GM18873 (cell line): Measurements from ENCODE around the gene KDM8.
"Not testable (repeated sequence)": the region's sequence is repeated elsewhere in the genome, so short reads cannot be mapped to it uniquely, and the experiment has no call there.

ENCODE experiments used
- ATAC-seq: cut with Tn5 transposase; IDR thresholded peaks from one replicate; pipeline ENCODE4 v1.9.1; 2021; ENCODE audit warnings: mild to moderate bottlenecking, moderate library complexity, moderate number of reproducible peaks; ENCODE audit not compliant: unreplicated experiment, low FRiP score

Gene KDM8

DNA sequence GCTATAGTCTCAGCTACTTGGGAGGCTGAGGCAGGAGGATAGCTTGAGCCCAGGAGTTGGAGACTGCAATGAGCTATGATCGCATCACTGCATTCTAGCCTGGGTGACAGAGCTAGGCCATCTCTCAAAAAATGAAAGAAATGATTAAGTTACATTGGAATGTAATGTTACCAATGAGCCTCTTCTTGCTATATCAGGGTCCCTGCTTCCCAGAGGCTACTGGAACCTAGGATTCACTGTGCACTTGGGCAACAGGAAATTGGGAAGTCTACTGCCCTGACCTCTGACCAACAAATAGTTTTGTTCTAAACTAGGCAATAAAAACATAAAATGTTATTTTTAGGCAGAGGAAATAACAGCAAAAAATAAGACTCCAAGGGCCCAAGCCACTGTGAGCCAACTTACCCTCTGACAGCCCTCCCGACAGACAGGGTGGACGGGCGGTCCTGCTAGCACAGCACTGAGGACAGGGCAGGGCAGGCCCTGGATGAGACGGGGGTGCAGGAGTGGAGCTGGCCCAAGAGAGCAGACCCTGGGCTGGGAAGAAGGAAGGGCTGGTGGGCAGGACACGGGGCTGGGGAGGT lies 37.7 kb downstream of the KDM8 start:
- ATAC-seq = no peak

DNA sequence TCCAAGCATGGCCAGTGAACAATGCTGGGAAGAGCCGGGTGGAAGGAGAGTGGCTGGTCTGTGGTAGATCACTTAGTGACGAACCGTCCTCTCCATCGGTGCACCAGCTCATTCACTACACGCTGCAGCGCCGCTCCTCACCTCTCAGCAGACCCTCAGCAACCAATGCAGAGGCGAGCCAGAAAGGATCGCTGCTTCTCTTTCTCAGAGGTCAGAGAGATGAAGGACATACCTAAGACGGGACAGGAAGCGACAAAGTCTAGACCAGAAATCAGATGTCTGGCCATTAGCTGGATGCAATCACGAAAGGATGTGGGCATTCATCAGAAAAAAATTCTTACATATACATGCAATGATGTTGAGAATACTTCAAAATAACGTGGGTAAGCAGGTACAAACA lies 38.3 kb downstream of the KDM8 start:
- no peak for ATAC-seq

DNA sequence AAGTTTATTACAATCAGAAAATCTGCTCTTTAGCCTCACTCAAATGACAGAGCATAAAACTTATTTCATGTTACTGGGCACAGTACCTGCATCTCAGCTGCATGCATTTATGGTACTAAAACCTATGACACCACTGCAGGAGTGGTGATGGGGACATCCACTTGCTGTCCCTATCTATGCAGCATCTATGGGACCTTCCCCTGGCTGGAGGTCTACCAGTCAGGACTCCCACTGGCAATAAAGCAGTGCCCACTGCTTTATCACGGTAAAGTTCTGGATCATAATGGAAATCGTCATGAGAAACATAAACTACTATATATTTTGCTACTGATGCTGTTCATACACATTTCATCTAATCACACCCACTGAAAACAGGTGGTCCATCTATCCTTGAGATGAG lies 39.1 kb downstream of the KDM8 start:
- no peak for ATAC-seq

DNA sequence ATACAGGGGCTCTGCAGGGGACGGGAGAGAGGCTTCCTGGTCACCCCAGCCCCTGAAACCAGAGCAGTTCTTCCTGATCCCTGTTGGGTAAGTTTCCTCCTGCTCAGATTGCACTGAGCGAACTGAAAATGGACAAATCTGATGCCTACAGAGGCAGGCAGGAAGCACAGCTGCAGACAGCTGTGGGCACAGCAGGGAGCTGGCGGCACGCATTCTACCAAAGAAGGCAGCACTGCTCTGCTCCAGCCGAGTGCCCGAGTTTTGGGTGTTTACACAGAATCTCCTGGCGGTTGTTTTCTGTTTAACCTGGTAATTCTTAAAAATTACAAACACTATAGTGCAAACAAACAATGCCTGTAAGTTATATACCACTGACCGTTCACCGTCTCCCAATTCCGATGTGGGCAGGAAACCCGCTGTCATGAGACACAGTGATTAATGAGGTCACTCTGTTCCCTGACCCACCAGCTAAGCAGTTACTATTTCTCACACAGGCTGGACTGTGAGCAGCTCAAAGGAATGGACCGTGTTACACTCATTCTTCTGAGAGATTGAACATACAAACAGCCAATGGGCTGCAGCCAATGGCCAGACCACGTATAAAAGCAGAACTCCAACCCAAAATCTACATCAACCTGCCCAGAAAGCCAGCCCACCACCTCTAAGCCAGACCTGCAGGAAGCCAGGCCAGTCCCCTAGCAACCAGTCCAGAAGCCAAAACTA lies 39.7 kb downstream of the KDM8 start:
- ATAC-seq = no peak

DNA sequence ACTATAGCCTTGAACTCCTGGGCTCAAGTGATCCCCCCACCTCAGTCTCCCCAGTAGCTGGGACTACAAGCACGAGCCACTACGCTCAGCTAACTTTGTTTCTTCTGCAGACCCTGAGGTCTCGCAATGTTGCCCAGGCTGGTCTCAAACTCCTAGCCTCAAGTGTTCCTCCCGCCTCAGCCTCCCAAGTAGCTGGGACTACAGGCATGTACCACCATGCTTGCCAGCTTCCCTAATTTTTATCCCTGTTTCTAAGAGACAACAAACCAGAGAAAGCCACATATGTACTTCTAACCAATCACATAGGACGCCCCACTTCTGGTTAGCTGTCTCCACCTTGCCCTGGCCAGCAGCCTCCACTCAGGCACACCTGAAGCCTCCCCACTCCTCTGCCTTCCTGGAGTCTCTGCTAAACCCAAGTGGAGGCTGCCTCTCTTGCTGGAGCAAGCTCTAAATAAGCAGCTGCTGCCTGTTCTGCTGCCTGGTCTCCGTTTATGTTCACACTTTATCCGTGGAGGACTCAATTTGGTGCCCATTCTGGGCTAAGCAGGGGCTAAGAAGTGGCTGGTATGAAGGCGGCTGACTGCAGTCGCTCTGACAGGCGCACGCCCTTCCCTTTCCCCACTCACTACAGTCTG lies 40.5 kb downstream of the KDM8 start:
- no peak for ATAC-seq

DNA sequence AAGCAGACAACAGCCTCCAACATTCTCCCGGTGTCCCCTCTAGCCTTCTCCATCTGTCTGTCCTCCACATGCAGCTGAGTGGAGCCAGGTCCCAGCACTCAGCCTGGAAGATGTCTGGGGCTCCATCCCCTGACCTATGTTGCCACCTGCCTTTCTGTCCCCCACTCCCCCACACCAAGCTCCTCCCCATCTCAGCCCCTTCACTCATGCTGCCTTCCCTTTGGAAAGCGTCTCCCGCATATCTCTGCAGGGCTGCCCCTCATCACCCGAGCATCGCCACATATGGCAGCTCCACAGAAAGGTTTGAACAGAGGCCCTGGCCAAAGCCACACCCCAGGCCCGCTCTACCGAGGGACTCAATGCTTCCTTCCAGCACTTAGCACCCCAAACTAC lies 41.0 kb downstream of the KDM8 start:
- ATAC-seq = no peak

DNA sequence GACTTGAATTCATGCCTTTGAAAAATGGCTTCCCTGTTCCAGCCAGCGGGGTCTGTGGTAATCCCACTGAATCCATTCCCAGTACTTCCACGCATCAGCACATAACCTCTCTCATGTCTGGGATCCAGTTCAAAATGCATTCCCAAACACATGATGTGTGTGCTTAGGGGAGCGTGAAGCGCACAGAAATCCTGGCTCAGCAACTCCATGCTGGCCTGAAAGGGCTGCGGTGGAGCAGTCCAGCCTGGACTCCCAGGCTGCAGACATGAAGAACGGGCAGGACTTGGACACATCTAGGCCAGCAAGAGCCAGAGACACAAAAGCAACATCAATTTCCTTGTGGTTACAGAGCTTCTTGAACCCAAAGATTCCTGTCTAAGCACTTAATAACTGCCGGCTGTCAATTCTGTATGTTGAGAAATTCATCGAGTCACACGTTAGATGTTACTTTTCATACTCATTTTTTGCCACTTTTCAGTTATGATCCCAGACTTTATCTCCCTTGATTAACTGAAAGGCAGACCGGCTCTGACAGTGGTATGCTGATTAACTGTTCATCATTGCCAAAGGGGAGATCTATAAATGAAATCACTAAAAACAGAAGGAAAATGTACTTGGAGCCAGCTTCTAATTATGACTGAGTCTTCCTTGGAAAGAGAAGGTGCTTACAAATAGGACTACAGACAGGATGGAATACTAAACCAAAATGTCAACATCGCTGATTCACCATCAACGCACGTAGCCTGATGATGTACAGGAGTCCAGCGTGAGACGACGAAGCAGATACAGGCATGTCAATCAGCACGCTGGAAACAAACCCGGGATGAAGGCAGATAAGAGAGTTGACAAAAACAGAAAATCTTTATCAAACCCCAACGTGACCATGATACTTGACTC lies 42.2 kb downstream of the KDM8 start:
- no peak for ATAC-seq

DNA sequence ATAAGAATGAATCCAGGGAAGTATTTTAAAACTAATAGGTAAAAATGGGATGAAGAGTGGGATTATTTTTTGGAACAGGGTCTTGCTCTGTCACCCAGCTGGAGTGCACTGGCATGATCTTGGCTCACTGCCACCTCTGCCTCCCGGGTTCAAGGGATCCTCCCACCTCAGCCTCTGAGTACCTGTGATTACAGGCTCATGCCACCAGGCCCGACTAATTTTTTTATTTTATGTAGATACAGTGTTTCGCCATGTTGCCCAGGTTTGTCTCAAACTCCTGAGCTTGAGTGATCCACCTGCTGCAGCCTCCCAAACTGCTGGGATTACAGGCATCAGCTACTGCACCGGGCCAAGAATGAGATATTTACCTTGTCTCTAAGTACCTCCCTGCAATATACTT lies 43.1 kb downstream of the KDM8 start:
- ATAC-seq = no peak

DNA sequence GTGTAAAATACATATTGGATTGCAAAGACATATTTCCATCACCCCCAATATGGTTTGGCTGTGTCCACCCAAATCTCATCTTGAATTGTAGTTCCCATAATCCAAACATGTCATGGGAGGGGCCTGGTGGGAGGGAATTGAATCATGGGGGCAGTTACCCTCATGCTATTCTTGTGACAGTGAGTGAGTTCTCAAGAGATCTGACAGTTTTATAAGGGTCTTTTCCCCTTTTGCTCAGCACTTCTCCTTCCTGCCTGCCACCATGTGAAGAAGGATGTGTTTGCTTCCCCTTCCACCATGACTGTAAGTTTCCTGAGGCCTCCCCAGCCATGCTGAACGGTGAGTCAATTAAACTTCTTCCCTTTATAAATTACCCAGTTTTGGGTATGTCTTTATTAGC lies 43.8 kb downstream of the KDM8 start:
- ATAC-seq = not testable (repeated sequence)

DNA sequence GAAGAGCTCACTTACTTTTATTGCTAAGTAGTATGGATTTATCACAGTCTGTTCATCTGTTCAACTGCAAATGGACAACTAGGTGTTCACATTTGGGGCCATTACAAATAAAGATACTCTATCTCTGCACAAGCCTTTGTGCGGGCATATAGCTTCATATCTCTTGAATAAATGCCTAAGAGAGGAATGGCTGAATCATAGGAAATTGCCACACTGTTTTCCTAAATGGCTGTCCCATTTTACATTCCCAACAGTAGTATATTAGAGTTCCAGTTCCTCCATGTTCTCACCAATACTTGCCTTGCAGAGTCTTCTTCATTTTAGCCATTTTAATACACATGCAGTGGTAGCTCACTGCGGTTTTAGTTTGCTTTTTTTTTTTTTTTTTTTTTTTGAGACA lies 44.7 kb downstream of the KDM8 start:
- ATAC-seq = no peak

DNA sequence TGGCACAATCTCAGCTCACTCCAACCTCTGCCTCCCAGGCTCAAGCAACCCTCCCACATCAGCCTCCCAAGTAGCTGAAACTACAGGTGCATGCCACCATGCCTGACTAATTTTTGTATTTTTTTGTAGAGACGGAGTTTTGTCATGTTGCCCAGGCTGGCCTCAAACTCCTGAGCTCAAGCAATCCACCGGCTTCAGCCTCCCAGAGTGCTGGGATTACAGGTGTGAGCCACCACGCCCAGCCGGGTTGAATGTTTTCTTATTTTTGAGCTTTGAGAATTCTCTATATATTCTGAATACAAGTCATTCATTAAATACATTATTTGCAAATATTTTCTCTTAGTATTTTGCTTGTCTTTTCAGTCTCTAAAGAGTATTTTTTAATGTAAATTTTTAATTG lies 45.6 kb downstream of the KDM8 start:
- not testable (repeated sequence) for ATAC-seq

DNA sequence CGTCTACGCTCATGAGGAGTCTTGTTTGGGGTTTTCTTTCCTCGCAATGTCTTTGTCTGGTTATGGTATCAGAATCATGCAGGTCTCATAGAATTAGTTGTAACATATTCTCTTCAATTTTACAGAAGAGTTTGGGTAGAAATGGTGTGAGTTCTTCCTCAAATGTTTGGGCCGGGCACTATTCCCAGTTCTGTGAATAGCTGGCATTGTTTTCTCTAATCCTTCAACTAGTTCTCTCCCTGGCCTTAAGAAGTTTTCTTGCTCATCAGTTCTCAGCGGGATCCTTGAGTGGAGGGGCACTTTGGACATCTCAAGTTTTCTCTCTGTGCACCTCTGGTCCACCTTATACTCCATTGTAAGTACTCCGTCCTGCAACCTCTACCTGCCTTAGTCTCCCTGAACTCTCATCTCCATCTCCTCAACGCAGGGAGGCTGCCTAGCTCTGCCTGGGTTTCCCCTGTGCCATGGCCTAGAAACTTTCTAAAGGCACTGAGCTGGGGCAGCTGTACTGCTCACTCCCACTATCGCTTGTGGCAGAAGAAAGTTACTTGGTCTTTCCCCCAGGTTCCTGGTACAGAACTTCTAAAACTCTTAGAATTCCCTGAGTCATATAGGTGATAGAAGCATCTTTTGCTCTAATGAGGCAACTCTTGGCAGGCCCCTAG lies 48.3 kb downstream of the KDM8 start:
- no peak for ATAC-seq

DNA sequence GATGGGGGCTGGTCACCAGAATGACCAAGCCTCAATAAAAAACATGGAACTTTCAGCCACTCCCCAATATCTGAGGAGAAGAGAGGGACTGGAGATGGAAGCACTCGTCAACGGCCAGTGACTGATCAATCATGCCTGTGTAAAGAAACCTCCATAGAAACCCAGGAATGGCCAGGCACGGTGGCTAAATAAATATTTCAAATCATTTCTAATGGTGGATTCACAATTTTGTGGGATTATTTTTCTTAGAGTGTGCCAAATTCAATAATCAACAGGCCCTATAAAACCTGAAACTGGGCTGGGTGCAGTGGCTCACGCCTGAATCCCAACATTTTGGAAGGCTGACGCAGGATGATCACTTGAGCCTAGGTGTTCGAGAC lies 48.9 kb downstream of the KDM8 start:
- ATAC-seq = no peak

DNA sequence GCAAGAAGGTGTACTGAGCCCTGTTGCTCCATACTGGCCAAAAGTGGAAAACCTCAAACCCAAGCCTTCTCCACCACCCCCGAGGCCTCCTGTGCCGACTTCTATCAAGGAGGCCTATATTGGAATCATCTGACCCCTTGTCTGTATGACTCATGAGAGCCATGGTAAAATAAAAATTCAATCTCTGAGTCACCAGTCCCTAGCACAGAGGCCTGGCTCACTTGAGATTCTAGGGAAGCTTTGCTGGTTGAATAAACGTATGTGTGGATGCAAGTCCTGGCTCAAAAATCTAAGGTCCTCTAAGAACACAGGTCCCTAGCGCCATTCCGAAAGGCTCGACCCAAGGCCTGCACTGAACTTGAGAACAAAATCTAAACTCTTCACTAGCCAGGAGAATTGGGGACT lies 50.2 kb downstream of the KDM8 start:
- no peak for ATAC-seq

DNA sequence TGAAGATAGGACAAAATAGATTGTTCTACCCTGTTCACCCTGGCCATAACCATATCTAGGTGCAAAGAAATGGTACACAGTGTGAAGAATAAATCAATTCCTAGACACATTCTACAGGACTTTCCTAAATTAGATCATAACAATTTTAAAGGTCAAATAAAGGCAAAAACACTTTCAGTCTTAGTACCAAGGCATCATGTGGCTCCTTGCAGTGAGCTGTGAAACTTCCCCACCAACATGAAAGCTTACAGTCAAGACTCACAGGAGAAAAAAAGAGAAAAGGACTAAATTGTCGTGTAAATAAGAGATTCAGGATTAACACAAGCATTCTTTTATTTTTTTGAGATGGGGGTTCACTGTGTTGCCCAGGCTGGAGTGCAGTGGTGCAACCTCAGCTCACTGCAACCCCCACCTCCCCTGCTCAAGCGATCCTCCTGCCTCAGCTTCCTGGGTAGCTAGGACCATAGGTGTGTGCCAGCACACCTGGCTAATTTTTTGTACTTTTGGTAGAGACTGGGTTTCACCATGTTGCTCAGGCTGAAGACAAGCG lies 51.0 kb downstream of the KDM8 start:
- no peak for ATAC-seq

DNA sequence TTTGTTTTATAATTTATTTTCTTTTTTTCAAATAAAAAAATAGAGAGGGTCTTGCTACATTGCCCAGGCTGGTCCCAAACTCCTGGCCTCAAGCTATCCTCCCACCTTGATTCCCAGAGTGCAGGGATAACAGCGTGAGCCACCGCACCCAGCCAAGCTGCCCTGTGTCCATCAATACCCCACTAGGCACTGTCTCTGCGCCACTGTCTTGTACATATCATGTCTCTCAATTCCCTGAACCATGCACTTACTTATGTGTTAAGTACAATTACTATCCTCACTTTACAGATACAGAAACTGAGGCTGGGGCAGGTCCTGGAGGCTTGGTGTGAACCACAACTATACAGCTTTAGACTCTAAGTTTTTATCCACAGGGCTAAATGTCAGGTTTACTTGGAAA lies 53.5 kb downstream of the KDM8 start:
- no peak for ATAC-seq

DNA sequence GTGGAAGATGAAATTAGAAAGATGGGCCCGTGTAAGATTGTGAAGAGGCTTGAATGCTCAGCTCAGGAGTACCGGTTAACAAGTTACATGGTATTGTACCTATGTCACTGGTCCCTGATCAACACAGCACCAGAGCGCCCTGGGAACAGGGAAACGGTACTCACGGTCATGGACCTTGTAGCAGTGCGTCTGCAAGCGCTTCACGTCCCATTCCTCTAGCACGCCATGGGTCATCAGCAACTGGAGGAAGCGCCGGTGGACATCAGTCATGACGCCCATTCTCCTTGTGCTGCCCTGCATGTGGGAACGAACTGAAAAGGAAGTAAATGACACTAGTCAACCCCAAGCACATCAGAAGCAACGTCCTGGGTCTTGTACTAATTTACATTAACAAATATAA lies 53.9 kb downstream of the KDM8 start:
- ATAC-seq = no peak

DNA sequence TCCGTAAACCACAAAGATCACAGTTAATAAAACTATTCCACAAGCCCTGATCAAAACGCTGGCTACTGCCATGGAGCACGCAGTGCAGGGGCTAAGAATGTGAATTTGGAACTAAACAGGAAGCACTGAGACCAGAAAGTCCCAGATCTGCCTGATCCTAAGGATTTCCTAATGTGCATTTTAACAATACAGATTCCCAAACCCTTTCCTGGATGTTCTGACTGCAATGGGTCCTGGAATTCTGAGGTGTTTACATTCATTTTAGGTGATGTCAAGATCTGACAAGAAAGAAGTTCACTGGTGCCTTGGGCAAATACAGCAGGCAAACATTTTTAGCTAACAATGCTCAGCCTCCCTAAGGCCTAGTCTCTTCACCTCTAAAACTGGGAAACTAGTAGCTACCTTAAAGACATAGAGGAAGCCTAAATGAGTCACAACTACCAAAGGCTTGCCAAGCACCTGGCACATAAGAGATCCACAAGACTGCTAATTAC lies 55.0 kb downstream of the KDM8 start:
- no peak for ATAC-seq

DNA sequence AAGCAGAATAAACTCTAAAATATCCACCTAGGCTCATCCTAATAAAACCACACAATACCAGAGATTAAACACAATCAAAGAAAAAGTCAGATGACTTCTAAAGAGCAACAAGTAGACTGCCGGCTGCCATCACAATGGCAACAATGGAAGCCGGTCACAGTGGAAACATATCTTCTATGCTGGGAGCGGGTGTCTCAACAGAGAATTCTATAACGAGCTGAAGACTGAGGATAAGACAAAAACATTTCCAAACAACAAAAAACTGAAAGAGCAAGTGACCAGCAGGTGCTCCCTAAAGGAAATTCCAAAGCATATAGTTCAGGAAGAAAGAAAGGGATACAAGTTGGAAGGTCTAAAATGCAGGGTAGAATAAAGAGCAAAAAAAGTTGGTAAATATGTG lies 56.4 kb downstream of the KDM8 start:
- no peak for ATAC-seq

DNA sequence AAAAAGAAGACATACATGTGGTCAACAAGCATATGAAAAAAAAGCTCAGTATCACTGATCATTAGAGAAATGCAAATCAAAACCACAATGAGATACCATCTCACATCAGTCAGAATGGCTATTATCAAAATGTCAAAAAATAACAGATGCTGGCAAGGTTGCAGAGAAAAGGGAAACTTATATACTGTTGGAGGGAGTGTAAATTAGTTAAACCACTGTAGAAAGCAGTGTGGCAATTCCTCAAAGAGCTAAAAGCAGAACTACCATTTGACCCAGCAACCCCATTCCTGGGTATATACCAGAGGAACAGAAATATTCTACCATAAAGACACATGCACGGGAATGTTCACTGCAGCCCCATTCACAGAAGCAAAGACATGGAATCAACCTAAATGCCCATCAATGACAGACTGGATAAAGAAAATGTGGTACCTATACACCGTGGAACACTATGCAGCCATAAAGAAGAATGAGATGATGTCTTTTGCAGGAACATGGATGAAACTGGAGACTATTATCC lies 59.6 kb downstream of the KDM8 start:
- ATAC-seq = not testable (repeated sequence)
